GM21825 (cell line): ENCODE data around the gene MPPE1.
"Not testable (repeated sequence)": the region's sequence is repeated elsewhere in the genome, so short reads cannot be mapped to it uniquely, and the experiment has no call there.

Source experiments
- ATAC-seq: cut with Tn5 transposase; IDR thresholded peaks from one replicate; pipeline ENCODE4 v1.9.1; 2021; ENCODE audit warnings: mild to moderate bottlenecking, moderate library complexity; ENCODE audit not compliant: unreplicated experiment

MPPE1 gene

GRCh38 chr18:11859903-11860407 lies 48.2 kb downstream of the MPPE1 start:
- no peak for ATAC-seq

GRCh38 chr18:11859282-11859830 lies 48.8 kb downstream of the MPPE1 start:
- no peak for ATAC-seq

- ATAC-seq = no peak
These were observed 50.8 kb downstream of the MPPE1 start for GRCh38 chr18:11857177-11857887.

GRCh38 chr18:11854554-11854953 lies 53.6 kb downstream of the MPPE1 start:
- not testable (repeated sequence) for ATAC-seq

GRCh38 chr18:11851806-11852337 lies 56.2 kb downstream of the MPPE1 start:
- ATAC-seq = no peak

- peak; percentile 95 for ATAC-seq
These were observed 56.8 kb downstream of the MPPE1 start, which contains the start of gene CHMP1B for GRCh38 chr18:11851146-11851805. Gene CHMP1B, plus strand, starts transcription at chr18:11851413. Its CDS starts 99 bp downstream, at chr18:11851512.

- ATAC-seq = peak; percentile 26
These were observed 57.3 kb downstream of the MPPE1 start for GRCh38 chr18:11850821-11851145.

GRCh38 chr18:11849841-11850634 lies 58.1 kb downstream of the MPPE1 start:
- no peak for ATAC-seq

- ATAC-seq = no peak
These were observed 58.8 kb downstream of the MPPE1 start for GRCh38 chr18:11849279-11849678.

- ATAC-seq = no peak
These were observed 60.3 kb downstream of the MPPE1 start for GRCh38 chr18:11847811-11848210.

GRCh38 chr18:11845654-11846053 lies 62.5 kb downstream of the MPPE1 start:
- no peak for ATAC-seq

- no peak for ATAC-seq
These were observed 63.7 kb downstream of the MPPE1 start for GRCh38 chr18:11844436-11844835.

GRCh38 chr18:11842562-11842961 lies 65.6 kb downstream of the MPPE1 start:
- ATAC-seq = no peak

GRCh38 chr18:11840493-11840892 lies 67.6 kb downstream of the MPPE1 start:
- no peak for ATAC-seq

- ATAC-seq = no peak
These were observed 68.6 kb downstream of the MPPE1 start for GRCh38 chr18:11839556-11839955.

- no peak for ATAC-seq
These were observed 73.3 kb downstream of the MPPE1 start for GRCh38 chr18:11834772-11835171.
